ENCODE measurements around the gene PISD. TPM values are rescaled to one million over a fixed set of nuclear protein-coding genes. Genes with fewer than 3 reads are reported as not detected.
"Not testable (repeated sequence)": the region's sequence is repeated elsewhere in the genome, so short reads cannot be mapped to it uniquely, and the experiment has no call there.

The PISD gene
- total and polyA plus RNA-seq, 2 donors (not counting 3 experiments of a cell fraction or from before 2014, with no cell fraction given): 53.4 to 58.0 TPM

- intact Hi-C loops (cut with micrococcal nuclease): loop anchor here (2.0 to 5.0 kb wide), 2 partner anchors 14 to 76 kb away; partner anchors contain the start of genes DEPDC5, PISD and PRR14L
- Histone ChIP-seq H4K20me1 (replicated peaks; ENCODE audit: control insufficient read depth, extremely low read depth, insufficient read depth, low read length) (no peaks in the 10 kb centered on the region), H3K27me3 (ENCODE audit: control insufficient read depth in 2 of 2, insufficient read depth in 2 of 2, low read length in 2 of 2) (no peaks in the 10 kb centered on the region), H3K9me1 (replicated peaks; ENCODE audit: control insufficient read depth, extremely low read depth, insufficient read depth, low read length) (no peaks in the 10 kb centered on the region), H3K79me2 (ENCODE audit: control insufficient read depth, insufficient read depth, low read length) (no peaks in the 10 kb centered on the region), H3K9ac (replicated peaks; ENCODE audit: extremely low read depth, insufficient read depth, low read length) (peak overlapping the region; percentile 67), H3K4me3 (replicated peaks in 1 of 3; ENCODE audit: insufficient read depth in 1 of 3, low read depth in 1 of 3, low read length in 3 of 3) (peak overlapping the region; percentile 31 to 53 (median 34)), H3K9me3 (replicated peaks; ENCODE audit: control insufficient read depth, insufficient read depth, low read length) (no peaks in the 10 kb centered on the region), H3K4me1 (ENCODE audit: control insufficient read depth, extremely low read depth, insufficient read depth, low read length) (peaks cover 4% of the 10 kb centered on the region), H2AFZ (ENCODE audit: low read depth, low read length) (peak overlapping the region; percentile 64), H3K4me2 (ENCODE audit: insufficient read depth, low read length) (peak overlapping the region; percentile 69), H3K27ac (ENCODE audit: insufficient read depth, low read depth, low read length) (peak overlapping the region; percentile 63), H3K36me3 (ENCODE audit: control insufficient read depth in 2 of 2, extremely low read depth in 1 of 2, insufficient read depth in 2 of 2, low read length in 2 of 2) (no peaks in the 10 kb centered on the region)
- no TSS peak for BruUV-seq (replicated peaks)
- no peak for TF ChIP-seq EZH2 (IDR thresholded peaks at IDR 0.05; ENCODE audit: borderline replicate concordance, low read depth, low read length, severe bottlenecking)
- TF ChIP-seq CTCF (IDR thresholded peaks at IDR 0.05; ENCODE audit: extremely low read depth in 1 of 2, insufficient read depth in 1 of 2, low read depth in 1 of 2, low read length in 2 of 2): no peak
- no peak for TF ChIP-seq GATA2 (IDR thresholded peaks at IDR 0.05; ENCODE audit: insufficient read depth, insufficient read length, low read depth, low read length)
- TF ChIP-seq POLR2AphosphoS5 (IDR thresholded peaks at IDR 0.05; ENCODE audit: insufficient read depth, low read depth, low read length): peak; percentile 50
- no peak for TF ChIP-seq JUN (IDR thresholded peaks at IDR 0.05; ENCODE audit: borderline replicate concordance, insufficient read depth, insufficient read length, low read depth)
- no peak for TF ChIP-seq MYC (IDR thresholded peaks at IDR 0.05; ENCODE audit: low read depth, low read length)
- TF ChIP-seq POLR2A (IDR thresholded peaks at IDR 0.05; ENCODE audit: low read depth, low read length): peak; percentile 44
- peak; percentile 95 for TF ChIP-seq MAX (IDR thresholded peaks at IDR 0.05; ENCODE audit: insufficient read depth, insufficient read length)
- TF ChIP-seq FOS (IDR thresholded peaks at IDR 0.05; ENCODE audit: borderline replicate concordance, insufficient read depth, low read length): no peak
- dilution Hi-C loops (cut with MboI; ENCODE audit: extremely low pct_ligation_motif_present, low sequenced_read_pairs): no loop called here
- peak; percentile 93 for DNase-seq (ENCODE audit: low read depth, low spot score)
- ChIA-PET CTCF (interaction anchor here (0.9 to 3.3 kb wide), 6 partner anchors 9 to 294 kb away, joined by 4 to 42 read pairs (median 7); partner anchors contain the start of gene PISD), POLR2A (interaction anchor here (1.0 kb wide), 1 partner anchor 14 kb away, joined by 3 read pairs; no protein-coding TSS in a partner anchor)
- peak; percentile 77 for FAIRE-seq
Measured at GRCh38 chr22:31676700-31677099, 14.7 kb upstream of the PISD start.

GRCh38 chr22:31674219-31674618 is 12.2 kb upstream of the PISD start:
- FAIRE-seq; H3K4me3 ChIP-seq (replicated peaks in 1 of 3; ENCODE audit: insufficient read depth in 1 of 3, low read depth in 1 of 3, low read length in 3 of 3); H2AFZ ChIP-seq (ENCODE audit: low read depth, low read length); H3K36me3 ChIP-seq (ENCODE audit: control insufficient read depth in 2 of 2, extremely low read depth in 1 of 2, insufficient read depth in 2 of 2, low read length in 2 of 2); dilution Hi-C loops (cut with MboI; ENCODE audit: extremely low pct_ligation_motif_present, low sequenced_read_pairs); H3K4me1 ChIP-seq (ENCODE audit: control insufficient read depth, extremely low read depth, insufficient read depth, low read length); H3K9me3 ChIP-seq (replicated peaks; ENCODE audit: control insufficient read depth, insufficient read depth, low read length); H3K9ac ChIP-seq (replicated peaks; ENCODE audit: extremely low read depth, insufficient read depth, low read length); BruUV-seq (replicated peaks); H3K9me1 ChIP-seq (replicated peaks; ENCODE audit: control insufficient read depth, extremely low read depth, insufficient read depth, low read length); H4K20me1 ChIP-seq (replicated peaks; ENCODE audit: control insufficient read depth, extremely low read depth, insufficient read depth, low read length); POLR2A ChIA-PET; H3K27ac ChIP-seq (ENCODE audit: insufficient read depth, low read depth, low read length); H3K27me3 ChIP-seq (ENCODE audit: control insufficient read depth in 2 of 2, insufficient read depth in 2 of 2, low read length in 2 of 2); intact Hi-C loops (cut with micrococcal nuclease); DNase-seq (ENCODE audit: low read depth, low spot score); H3K79me2 ChIP-seq (ENCODE audit: control insufficient read depth, insufficient read depth, low read length); H3K4me2 ChIP-seq (ENCODE audit: insufficient read depth, low read length): not testable (repeated sequence)
- CTCF ChIA-PET: interaction anchor here (3.3 kb wide), 1 partner anchor 8 kb away, joined by 42 read pairs; no protein-coding TSS in a partner anchor

- H3K9me1 ChIP-seq (replicated peaks; ENCODE audit: control insufficient read depth, extremely low read depth, insufficient read depth, low read length); POLR2A ChIA-PET; FAIRE-seq: not testable (repeated sequence)
Measured at GRCh38 chr22:31668849-31669248, 6.8 kb upstream of the PISD start.

More at GRCh38 chr22:31668849-31669248, 6.8 kb upstream of the PISD start:
- H3K27ac ChIP-seq (ENCODE audit: insufficient read depth, low read depth, low read length); H3K4me2 ChIP-seq (ENCODE audit: insufficient read depth, low read length); H3K9ac ChIP-seq (replicated peaks; ENCODE audit: extremely low read depth, insufficient read depth, low read length); BruUV-seq (replicated peaks); H4K20me1 ChIP-seq (replicated peaks; ENCODE audit: control insufficient read depth, extremely low read depth, insufficient read depth, low read length); H3K79me2 ChIP-seq (ENCODE audit: control insufficient read depth, insufficient read depth, low read length); H3K4me3 ChIP-seq (replicated peaks in 1 of 3; ENCODE audit: insufficient read depth in 1 of 3, low read depth in 1 of 3, low read length in 3 of 3); H3K9me3 ChIP-seq (replicated peaks; ENCODE audit: control insufficient read depth, insufficient read depth, low read length); H2AFZ ChIP-seq (ENCODE audit: low read depth, low read length); H3K27me3 ChIP-seq (ENCODE audit: control insufficient read depth in 2 of 2, insufficient read depth in 2 of 2, low read length in 2 of 2); H3K36me3 ChIP-seq (ENCODE audit: control insufficient read depth in 2 of 2, extremely low read depth in 1 of 2, insufficient read depth in 2 of 2, low read length in 2 of 2); H3K4me1 ChIP-seq (ENCODE audit: control insufficient read depth, extremely low read depth, insufficient read depth, low read length); DNase-seq (ENCODE audit: low read depth, low spot score); dilution Hi-C loops (cut with MboI; ENCODE audit: extremely low pct_ligation_motif_present, low sequenced_read_pairs): not testable (repeated sequence)
- CTCF ChIA-PET: interaction anchor here (1.0 to 6.2 kb wide), 5 partner anchors 112 to 597 kb away, joined by 3 to 90 read pairs (median 5); no protein-coding TSS in a partner anchor
- intact Hi-C loops (cut with micrococcal nuclease): loop anchor here (5.0 kb wide), 1 partner anchor 598 kb away; no protein-coding TSS in a partner anchor
